Sigmoid colon (tissue), 7 donors: Measurements from ENCODE around the gene MITD1. TPM values are rescaled to one million over a fixed set of nuclear protein-coding genes. Genes with fewer than 3 reads are reported as not detected.

Experiments used
- DNase-seq: peaks from one replicate; pipeline ENCODE4 v3.0.0-alpha.2; 2019
- H3K27ac ChIP-seq, 4 donors: fragments of 200-600 bp; sonication (generic); one replicate each; pipeline ENCODE4 v1.5.1; 2016 to 2019; ENCODE audit warnings: mild to moderate bottlenecking in 1 of 4
- H3K27me3 ChIP-seq, 3 donors: fragments of 200-600 bp; sonication (generic); one replicate each; pipeline ENCODE4 v1.5.1; 2019; ENCODE audit warnings: mild to moderate bottlenecking in 1 of 3
- H3K36me3 ChIP-seq, 4 donors: fragments of 200-600 bp; sonication (generic); one replicate each; pipeline ENCODE4 v1.5.1; 2016 to 2019
- H3K4me1 ChIP-seq, 4 donors: fragments of 200-600 bp; sonication (generic); one replicate each; pipeline ENCODE4 v1.5.1; 2017 to 2019
- H3K4me3 ChIP-seq, 4 donors: fragments of 200-600 bp; sonication (generic); one replicate each; pipeline ENCODE4 v1.5.1; 2017 to 2019; ENCODE audit warnings: mild to moderate bottlenecking in 2 of 4, moderate library complexity in 1 of 4
- H3K9me3 ChIP-seq, 4 donors: fragments of 200-600 bp in 3 of 4; sonication (generic) in 3 of 4; one replicate each; pipeline versions ENCODE4 v1.5.1 to v1.6.1; 2013 to 2019
- EP300 ChIP-seq, 4 donors: sonication (generic); formaldehyde crosslinking; IDR thresholded peaks; one replicate each; pipeline ENCODE4 v1.6.1; 2017; ENCODE audit warnings: antibody characterized with exemption in 4 of 4
- POLR2A ChIP-seq, 2 donors: fragments of 450-650 bp; IDR thresholded peaks; one replicate each; pipeline ENCODE4 v1.6.1; 2016; ENCODE audit warnings: antibody characterized with exemption in 2 of 2, mild to moderate bottlenecking in 2 of 2, moderate library complexity in 2 of 2
- POLR2AphosphoS5 ChIP-seq, 4 donors: sonication (generic); formaldehyde crosslinking; IDR thresholded peaks; one replicate each; pipeline ENCODE4 v1.6.1; 2017; ENCODE audit warnings: antibody characterized with exemption in 4 of 4
- WGBS, 2 donors: extraction: QIAGEN DNeasy Blood & Tissue Kit; methylation state at CpG; one replicate each; pipeline ENCODE4 v1.1.7; 2013; 5-methylcytosine and 5-hydroxymethylcytosine counted together
- intact Hi-C: fragments of 100-400 bp; cut with DNase I; formaldehyde crosslinking; loops from one replicate; pipeline ENCODE4 v1.15.1; 2023
- polyA plus RNA-seq, 3 donors: library from polyadenylated mRNA; stranded (reverse); fragments of 200-250 nt; gene quantifications; one replicate each; pipeline ENCODE4 v1.2.3, GENCODE V29; 2013
- total RNA-seq, 4 donors: library from RNA; depleted of rRNA; stranded (reverse); fragments of >200 nt; gene quantifications; one replicate each; pipeline ENCODE4 v1.1.0, GENCODE V29; 2016
- TF ChIP-seq, protein P1 (sequence below), 4 experiments: fragments of 450-650 bp in 3 of 4; fragments of 200-600 bp in 1 of 4; IDR thresholded peaks; one replicate each; pipeline ENCODE4 v1.5.1; 2016 to 2019; ENCODE audit warnings: antibody characterized with exemption in 4 of 4, mild to moderate bottlenecking in 3 of 4, moderate library complexity in 2 of 4
- donor health status: healthy with polysubstance abuse.
- donor health status: Bipolar disorder and iron deficiency.
- donor health status: healthy.

The MITD1 gene
- total and polyA plus RNA-seq, 7 donors: 18.3 to 37.1 (median 26.0) TPM

DNA sequence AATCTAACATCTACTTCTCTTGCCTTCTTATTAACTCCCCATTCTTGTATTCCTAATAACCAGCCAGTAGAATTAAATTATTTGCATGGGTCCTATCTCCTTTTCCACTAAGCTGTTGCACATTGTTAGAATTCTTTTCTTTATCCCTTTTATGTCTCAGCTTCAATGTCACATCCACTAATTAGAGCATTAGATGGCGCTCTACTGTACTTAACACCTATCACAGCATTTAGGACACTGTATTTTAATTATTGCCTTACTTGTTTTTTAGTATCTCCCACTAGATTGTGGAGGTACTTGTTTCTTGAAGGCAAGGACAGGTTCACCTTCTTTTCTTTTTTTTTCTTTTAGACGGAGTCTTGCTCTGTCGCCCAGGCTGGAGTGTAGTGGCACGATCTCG, 22.3 kb downstream of the MITD1 start:
- WGBS, 2 donors: 91% methylated on average over 5 of the region's 5 CpGs
- no peaks in the 10 kb centered on the region for H3K27me3 ChIP-seq
- H3K4me1 ChIP-seq: peaks cover 0 to 19% (median 16%) of the 10 kb centered on the region in 4 donors
- intact Hi-C loops: loop anchor here (10.0 kb wide), 1 partner anchor 336 kb away; the partner anchor contains the start of gene REV1
- TF ChIP-seq POLR2AphosphoS5 (IDR thresholded peaks at IDR 0.05) (no peak), POLR2A (IDR thresholded peaks at IDR 0.05) (no peak), EP300 (IDR thresholded peaks at IDR 0.05) (no peak)
- TF ChIP-seq, protein P1, sequence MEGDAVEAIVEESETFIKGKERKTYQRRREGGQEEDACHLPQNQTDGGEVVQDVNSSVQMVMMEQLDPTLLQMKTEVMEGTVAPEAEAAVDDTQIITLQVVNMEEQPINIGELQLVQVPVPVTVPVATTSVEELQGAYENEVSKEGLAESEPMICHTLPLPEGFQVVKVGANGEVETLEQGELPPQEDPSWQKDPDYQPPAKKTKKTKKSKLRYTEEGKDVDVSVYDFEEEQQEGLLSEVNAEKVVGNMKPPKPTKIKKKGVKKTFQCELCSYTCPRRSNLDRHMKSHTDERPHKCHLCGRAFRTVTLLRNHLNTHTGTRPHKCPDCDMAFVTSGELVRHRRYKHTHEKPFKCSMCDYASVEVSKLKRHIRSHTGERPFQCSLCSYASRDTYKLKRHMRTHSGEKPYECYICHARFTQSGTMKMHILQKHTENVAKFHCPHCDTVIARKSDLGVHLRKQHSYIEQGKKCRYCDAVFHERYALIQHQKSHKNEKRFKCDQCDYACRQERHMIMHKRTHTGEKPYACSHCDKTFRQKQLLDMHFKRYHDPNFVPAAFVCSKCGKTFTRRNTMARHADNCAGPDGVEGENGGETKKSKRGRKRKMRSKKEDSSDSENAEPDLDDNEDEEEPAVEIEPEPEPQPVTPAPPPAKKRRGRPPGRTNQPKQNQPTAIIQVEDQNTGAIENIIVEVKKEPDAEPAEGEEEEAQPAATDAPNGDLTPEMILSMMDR (IDR thresholded peaks at IDR 0.05): no peak
- no peak overlapping the region for H3K4me3 ChIP-seq
- peaks cover 0 to 40% (median 8%) of the 10 kb centered on the region in 4 donors for H3K36me3 ChIP-seq
- no peaks in the 10 kb centered on the region for H3K9me3 ChIP-seq
- H3K27ac ChIP-seq: no peak overlapping the region
- no peak for DNase-seq

DNA sequence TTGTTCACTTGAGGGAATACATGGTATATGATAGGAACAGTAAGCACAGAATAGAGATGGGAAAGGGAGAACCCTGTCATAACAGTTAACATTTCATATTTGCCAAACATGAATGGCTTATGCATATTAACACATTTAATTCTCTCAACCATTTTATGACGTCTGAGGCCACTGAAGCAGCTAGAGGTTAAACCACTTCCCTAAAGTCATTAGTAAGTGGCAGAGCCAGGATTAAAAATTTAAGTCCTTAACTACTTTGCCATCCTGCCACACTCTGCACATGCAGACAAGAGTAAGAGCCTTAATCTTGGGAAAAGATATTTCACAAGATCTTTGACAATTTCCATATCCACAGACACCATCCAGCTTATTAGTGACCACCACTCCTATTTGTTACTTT, 24.0 kb downstream of the MITD1 start:
- H3K4me1 ChIP-seq: peaks cover 0 to 19% (median 18%) of the 10 kb centered on the region in 4 donors
- no peak for TF ChIP-seq POLR2A (IDR thresholded peaks at IDR 0.05)
- TF ChIP-seq POLR2AphosphoS5 (IDR thresholded peaks at IDR 0.05): no peak
- TF ChIP-seq, protein P1 (IDR thresholded peaks at IDR 0.05): no peak
- TF ChIP-seq EP300 (IDR thresholded peaks at IDR 0.05): no peak
- H3K36me3 ChIP-seq: peaks cover 0 to 28% (median 6%) of the 10 kb centered on the region in 4 donors
- WGBS, 2 donors: 64 to 81% methylated on average over 1 of the region's 1 CpG
- intact Hi-C loops: loop anchor here (10.0 kb wide), 1 partner anchor 338 kb away; the partner anchor contains the start of gene REV1
- H3K4me3 ChIP-seq: no peak overlapping the region
- H3K27ac ChIP-seq: no peak overlapping the region
- DNase-seq: no peak
- no peaks in the 10 kb centered on the region for H3K9me3 ChIP-seq
- H3K27me3 ChIP-seq: no peaks in the 10 kb centered on the region

DNA sequence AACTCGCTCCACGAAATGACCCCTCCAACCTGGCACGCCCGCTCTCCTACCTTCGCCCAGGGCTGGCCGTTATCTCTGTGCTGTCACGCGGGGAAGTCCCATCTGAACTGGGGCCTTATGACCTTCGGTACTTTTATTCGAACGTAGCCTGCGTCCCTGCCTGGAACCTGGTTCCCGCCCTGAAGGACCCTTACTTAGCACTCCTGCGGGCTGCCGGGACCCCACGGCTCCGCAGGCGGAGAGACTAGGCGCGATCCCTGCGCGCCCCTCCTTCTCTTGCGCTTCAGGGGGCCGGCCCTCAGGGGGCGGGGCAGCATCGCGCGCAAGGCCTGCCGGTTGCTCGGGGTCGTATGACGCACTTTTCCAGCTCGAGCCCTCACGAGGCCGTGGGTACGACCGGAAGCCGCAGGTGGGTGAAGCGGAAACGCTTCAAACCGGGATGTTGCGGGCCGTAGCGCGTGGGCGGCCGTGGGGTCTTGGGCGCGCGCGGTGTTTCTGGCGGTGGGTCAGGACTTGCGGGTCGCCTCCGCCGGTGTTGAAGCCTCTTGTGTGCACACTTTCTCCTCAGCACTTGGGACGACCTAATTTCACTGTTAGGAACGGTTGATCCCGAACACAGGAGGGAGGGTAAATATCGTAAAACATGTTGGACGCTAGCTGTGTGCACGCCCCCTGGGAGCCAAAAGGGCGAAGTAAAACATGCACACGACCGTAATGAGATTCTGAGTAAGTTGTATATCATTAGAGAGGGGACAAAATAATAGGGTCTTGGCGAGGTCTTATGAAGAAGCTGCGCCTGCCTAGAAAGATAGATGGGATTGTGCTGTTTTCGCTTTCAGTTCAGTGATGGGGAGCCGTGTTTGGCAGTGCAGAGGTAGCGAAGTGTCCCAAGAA, 26.0 kb downstream of the MITD1 start, which contains the start of the genes LIPT1 and TSGA10:
LIPT1 (plus strand) TSS at position 325 of the 894 bp plus-strand sequence. CDS start 6,991 bp downstream, outside the sequence.
TSGA10 (minus strand) TSS at position 300 of the 894 bp plus-strand sequence. CDS start 45,503 bp downstream, outside the sequence.
- peak; percentile 97 for DNase-seq
- peak within 1 kb of the TSS; percentile 83 to 91 (median 84) for H3K27ac ChIP-seq
- intact Hi-C loops: loop anchor here (2.0 to 10.0 kb wide), 3 partner anchors 26 to 340 kb away; partner anchors contain the start of genes EIF5B, MITD1, MRPL30 and REV1
- peak; percentile 68 to 78 for TF ChIP-seq POLR2A (IDR thresholded peaks at IDR 0.05)
- TF ChIP-seq POLR2AphosphoS5 (IDR thresholded peaks at IDR 0.05): peak; percentile 90 to 97 (median 92)
- TF ChIP-seq, protein P1 (IDR thresholded peaks at IDR 0.05): no peak
- peak in 1 of 4 donors; percentile 96 for TF ChIP-seq EP300 (IDR thresholded peaks at IDR 0.05)
- H3K9me3 ChIP-seq: no peaks in the 10 kb centered on the region
- no peaks in the 10 kb centered on the region for H3K27me3 ChIP-seq
- peak within 1 kb of the TSS; percentile 61 to 85 (median 66) for H3K4me3 ChIP-seq
- 0% methylated on average over 70 of the region's 70 CpGs for WGBS, 2 donors
- H3K36me3 ChIP-seq: peaks cover 0 to 22% (median 5%) of the 10 kb centered on the region in 4 donors
- H3K4me1 ChIP-seq: peaks cover 0 to 19% (median 18%) of the 10 kb centered on the region in 4 donors

DNA sequence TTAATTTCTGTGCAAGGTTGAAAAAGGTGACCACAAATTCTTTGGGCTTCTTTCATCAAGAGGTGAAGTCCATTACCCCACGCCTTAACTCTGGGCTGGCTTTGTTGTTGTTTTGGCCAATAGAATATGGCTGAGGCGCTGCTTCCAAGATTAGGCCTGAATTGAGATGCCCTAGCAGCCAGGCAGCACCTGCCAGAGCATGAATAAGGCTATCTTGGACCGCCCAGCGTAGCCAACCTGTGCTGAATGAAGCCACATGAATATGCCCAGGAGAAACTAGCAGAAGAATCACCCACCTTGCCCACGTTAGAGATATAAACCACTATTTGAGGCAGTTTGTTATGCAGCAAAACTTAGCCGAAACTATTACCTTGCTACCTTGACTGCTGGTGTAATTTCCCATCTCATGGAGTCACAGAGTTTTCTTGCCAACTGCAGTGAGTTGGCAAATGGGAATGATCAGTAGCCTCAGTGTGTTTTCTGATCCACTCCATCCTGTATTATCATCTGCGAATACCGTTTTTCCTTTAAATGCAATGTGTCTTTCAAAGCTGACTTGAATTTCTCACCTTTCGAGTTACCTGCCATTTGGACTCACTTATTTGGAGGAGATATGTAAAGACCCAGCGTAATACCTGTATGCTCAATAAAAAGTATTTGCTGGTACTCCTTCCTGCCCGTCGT, 26.8 kb downstream of the MITD1 start:
- no peaks in the 10 kb centered on the region for H3K9me3 ChIP-seq
- H3K27me3 ChIP-seq: no peaks in the 10 kb centered on the region
- 34 to 48% methylated on average over 12 of the region's 12 CpGs for WGBS, 2 donors
- peaks cover 0 to 19% (median 18%) of the 10 kb centered on the region in 4 donors for H3K4me1 ChIP-seq
- TF ChIP-seq POLR2A (IDR thresholded peaks at IDR 0.05): no peak
- no peak for TF ChIP-seq POLR2AphosphoS5 (IDR thresholded peaks at IDR 0.05)
- TF ChIP-seq, protein P1 (IDR thresholded peaks at IDR 0.05): no peak
- TF ChIP-seq EP300 (IDR thresholded peaks at IDR 0.05): no peak
- intact Hi-C loops: loop anchor here (1.0 to 10.0 kb wide), 4 partner anchors 13 to 341 kb away; partner anchors contain the start of genes C2orf15, EIF5B, MITD1 and MRPL30
- peak overlapping the region; percentile 83 to 91 (median 84) for H3K27ac ChIP-seq
- peak overlapping the region; percentile 61 to 85 (median 66) for H3K4me3 ChIP-seq
- no peak for DNase-seq
- H3K36me3 ChIP-seq: peaks cover 0 to 15% (median 5%) of the 10 kb centered on the region in 4 donors
